GM18861 (cell line): ENCODE measurements around the gene SMIM38.
"Not testable (repeated sequence)": the region's sequence is repeated elsewhere in the genome, so short reads cannot be mapped to it uniquely, and the experiment has no call there.

Experiments used
- ATAC-seq: cut with Tn5 transposase; IDR thresholded peaks from one replicate; pipeline ENCODE4 v1.9.1; 2021; ENCODE audit not compliant: unreplicated experiment

Gene SMIM38

DNA sequence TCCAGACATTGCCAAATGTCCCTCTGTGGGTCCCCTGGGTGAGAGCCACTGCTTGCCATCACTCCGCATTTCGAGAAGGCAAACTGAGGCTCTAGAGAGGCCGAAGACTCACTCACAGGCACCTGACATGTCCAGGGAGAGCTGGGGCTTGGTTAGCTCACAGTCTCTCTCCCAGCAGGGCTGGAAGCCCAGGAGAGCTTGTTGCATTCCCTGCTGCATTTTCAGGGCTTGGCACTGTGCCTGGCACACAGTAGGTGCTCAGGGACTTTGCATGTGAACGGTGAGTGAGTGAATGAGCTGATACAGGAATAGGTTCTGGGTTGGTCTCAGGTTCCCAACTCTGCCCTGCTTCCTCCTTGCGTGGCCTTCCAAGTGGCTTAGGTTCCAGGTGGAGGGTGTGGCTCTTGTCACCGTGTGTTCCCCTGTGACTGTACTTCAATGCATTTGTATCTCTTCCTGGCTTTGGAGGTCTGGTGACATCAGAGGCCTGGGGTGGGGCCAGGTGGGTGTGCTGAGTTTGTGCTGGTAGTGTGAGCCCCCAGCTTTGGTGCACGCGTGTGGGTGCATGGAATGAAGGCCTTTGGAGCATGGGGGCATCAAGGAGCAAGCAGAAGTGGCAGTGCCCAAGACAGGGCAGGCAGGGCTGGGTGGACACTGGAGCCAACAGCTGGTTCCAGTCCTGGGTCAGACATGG, 18.4 kb upstream of the SMIM38 start:
- ATAC-seq: no peak

DNA sequence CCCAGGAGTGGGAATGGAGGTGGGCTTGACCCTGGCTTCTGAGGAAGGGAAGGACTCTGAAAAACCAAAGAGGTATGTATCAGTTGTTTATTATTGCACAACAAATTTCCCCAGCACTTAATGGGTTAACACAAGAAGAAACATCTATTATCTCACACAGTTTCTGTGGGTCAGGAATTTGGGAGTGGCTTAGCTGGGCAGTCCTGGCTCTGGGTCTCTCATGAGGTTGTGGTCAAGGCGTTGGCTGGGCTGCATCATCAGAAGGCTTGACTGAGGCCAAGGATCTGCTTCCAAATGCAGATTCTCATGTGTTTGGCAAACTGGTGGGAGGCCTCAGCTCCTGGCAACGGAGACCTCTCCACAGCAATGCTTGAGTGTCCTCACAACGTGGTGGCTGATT, 17.5 kb upstream of the SMIM38 start:
- no peak for ATAC-seq

DNA sequence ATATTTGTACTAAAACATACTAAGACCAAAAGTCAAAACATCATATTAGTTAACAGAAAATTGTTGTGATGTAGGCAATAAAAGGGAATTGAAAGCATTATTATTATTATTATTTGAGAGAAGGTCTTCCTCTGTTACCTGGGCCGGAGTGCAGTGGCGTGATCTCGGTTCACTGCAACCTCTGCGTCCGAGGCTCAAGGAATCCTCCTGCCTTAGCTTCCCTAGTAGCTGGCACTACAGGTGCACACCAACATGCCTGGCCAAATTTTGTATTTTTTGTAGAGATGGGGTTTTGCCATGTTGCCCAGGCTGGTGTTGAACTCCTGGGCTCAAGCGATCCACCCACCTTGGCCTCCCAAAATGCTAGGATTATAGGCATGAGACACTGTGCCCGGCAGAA, 15.6 kb upstream of the SMIM38 start:
- ATAC-seq: not testable (repeated sequence)

GRCh38 chr11:69140635-69141034, 15.1 kb upstream of the SMIM38 start:
- no peak for ATAC-seq

DNA sequence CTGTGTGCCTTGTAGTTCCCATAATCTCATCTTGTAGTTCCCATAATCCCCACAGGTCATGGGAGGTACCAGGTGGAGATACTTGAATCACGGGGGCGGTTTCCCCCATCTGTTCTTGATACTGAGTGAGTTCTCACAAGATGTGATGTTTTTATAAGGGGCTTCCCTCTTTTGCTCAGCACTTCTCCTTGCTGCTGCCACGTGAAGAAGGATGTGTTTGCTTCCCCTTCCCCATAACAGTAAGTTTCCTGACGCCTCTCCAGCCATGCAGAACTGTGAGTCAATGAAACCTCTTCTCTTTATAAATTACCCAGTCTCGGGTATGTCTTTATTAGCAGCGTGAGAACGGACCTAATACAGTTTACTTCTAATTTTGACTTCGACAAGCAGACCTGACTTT, 14.0 kb upstream of the SMIM38 start:
- ATAC-seq: no peak

GRCh38 chr11:69142895-69143294, 12.8 kb upstream of the SMIM38 start:
- no peak for ATAC-seq

DNA sequence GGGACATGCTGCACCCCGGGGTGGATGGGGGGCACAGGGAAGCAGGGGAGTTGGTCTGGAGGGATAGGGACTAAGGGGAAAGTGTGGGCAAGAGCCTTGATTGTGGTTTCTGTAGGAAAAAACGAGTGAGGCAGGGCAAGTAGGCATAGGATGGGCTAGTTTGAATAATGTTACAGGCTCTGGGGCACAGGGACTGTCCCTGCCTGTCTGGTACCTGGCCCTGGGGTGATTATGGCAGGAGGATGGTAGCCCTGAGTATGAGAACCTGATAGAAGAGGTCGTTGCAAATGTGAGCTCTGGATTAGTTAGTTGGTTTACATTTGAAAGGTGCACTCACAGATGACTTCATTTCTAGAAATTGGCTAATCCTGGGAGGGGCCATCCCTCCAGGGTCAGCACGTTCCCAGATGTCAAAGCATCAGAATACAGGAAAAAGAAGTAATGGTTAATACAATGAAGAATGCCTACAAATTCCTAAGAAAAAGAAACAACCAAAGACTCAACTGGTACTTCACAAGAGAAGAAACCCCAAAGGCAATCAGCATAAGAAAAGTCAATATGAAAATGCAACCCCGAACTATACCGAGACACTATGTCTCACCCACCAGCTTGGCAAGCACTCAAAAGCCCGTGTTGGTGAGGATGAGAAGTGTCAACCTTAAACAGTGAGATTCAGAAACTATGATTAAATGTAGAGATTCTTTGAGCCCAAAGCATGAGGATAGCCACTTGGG, 11.3 kb upstream of the SMIM38 start:
- ATAC-seq: no peak

- ATAC-seq: no peak
Measured at GRCh38 chr11:69145050-69145380, 10.7 kb upstream of the SMIM38 start.

DNA sequence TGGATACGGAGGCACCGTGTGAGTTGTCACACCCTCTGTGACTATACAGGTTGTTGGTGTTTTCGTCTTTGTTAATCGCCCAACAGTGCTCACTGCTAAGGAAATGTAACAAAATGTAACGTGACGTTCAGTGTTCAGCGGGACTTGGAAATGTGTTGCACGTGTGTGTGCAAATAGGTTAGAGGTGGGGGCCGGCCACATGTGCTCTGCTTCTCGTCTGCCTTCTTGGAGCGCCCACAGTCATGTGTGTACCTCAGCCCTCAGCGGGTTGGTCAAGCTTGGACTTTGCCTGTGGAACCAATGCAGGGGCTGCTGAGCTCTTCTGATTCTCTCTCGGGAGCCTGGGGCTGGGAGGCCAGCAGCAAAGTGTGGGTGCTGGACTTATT, 7.4 kb upstream of the SMIM38 start:
- ATAC-seq: no peak

DNA sequence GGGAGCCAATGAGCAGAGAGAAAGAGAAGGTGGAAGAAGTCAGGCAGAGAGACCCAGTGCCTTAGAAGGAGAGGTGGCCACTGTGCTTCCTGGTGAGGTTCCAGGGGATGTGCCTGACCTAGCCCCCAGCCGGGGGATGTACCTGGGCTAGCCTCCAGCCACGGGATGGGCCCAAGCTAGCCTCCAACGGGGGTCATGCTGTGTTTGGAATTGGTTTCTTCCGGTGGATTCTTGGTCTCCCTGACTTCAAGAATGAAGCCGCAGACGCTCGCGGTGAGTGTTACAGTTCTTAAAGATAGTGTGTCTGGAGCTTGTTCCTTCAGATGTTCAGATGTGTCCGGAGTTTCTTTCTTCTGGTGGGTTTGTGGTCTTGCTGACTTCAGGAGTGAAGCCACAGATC, 6.9 kb upstream of the SMIM38 start:
- no peak for ATAC-seq

DNA sequence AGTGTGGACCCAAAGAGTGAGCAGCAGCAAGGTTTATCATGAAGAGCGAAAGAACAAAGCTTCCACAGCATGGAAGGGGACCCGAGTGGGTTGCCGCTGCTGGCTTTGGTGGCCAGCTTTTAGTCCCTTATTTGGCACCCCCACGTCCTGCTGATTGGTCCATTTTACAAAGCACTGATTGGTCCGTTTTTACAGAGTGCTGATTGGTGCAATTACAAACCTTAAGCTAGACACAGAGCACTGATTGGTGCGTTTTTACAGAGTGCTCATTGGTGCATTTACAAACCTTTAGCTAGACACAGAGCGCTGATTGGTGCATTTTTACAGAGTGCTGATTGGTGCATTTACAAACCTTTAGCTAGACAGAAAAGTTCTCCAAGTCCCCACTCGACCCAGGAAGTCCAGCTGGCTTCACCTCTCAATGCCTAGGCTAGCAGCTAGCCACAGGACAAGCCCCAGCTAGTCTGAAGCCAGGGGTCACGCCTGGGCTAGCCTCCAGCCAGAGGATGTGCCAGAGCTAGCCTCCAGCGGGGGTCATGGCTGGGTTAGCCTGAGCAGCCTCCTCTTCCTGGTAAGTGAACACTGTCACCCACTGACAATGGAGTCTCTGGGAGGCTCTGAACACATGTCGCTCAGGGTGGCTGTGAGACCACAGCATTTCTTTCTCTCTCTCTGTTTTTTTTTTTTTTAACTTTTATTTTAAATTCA, 6.2 kb upstream of the SMIM38 start:
- not testable (repeated sequence) for ATAC-seq

- no peak for ATAC-seq
Measured at GRCh38 chr11:69150175-69150574, 5.6 kb upstream of the SMIM38 start.

DNA sequence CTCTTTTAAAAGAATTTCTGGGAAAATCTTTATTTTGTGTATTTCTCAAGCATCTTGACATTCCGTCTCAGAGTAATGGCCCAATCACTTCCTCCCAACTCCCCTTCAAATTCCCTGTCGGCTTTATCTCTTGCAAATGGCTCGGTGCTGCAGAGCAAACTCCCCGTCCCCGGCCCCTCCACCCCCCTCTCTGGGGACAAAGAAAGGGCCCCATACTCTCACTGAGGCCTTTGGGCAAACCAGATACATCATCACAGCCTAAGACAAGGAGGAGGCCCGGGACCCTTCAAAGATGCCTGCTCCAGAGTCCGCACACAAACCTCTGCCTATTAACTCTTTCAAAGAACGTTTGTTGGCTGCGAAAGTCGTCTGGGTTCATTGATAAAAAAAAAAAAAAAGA, 3.9 kb upstream of the SMIM38 start:
- no peak for ATAC-seq

DNA sequence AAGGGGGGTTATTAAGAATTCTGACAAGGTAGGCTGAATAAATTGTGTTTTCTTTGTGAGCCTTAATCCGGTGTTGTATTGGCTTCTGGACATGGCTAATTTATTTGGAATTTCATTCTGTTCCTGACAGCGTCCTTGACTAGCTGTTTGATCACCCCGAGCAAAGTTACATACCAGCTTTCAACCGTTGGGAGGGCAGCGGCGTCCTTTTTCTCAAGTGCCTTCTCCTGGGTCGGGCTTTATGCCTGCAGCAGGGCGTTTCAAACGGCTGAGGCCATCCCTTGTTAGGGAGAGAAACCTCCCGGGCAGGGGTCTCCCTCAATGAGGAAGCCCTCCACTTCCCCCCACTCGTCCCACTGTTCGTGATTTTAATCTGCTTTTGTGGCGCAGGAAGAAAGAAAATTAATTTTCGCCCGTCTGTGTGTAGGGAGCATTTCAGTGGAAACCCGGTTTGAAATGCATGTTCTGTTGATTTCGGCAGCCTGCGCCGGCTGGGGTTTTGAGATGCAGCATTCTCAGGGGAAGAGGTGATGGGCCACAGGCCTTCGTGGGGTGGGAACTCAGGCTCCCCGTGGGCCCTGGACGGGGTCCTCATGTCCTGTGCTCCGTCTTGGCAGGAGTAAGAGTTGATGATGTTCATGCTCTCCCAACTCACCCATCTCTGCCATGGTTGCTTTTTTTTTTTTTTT, 2.9 kb upstream of the SMIM38 start:
- no peak for ATAC-seq

- ATAC-seq: no peak
Measured at GRCh38 chr11:69153661-69154060, 2.1 kb upstream of the SMIM38 start.

GRCh38 chr11:69154211-69154913, 1.4 kb upstream of the SMIM38 start:
- ATAC-seq: no peak

DNA sequence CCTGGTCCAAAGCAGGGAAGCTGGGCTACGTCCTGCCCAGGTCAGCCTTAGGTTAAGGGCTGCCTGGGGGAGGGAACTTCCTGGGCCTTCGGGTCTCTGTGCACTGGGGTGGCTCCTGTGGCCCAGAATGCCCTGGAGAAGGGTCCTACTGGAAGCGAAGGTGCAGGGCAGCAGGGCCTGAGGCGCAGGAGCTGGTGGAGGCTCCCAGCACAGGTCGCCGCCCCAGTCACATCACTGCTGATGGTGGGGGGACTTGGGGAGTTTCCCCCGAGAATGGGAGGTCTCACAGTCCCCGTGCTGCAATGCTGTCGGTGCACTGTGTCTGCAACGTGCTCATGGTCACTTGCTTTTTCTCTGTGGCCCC, 815 bp upstream of the SMIM38 start:
- ATAC-seq: no peak

DNA sequence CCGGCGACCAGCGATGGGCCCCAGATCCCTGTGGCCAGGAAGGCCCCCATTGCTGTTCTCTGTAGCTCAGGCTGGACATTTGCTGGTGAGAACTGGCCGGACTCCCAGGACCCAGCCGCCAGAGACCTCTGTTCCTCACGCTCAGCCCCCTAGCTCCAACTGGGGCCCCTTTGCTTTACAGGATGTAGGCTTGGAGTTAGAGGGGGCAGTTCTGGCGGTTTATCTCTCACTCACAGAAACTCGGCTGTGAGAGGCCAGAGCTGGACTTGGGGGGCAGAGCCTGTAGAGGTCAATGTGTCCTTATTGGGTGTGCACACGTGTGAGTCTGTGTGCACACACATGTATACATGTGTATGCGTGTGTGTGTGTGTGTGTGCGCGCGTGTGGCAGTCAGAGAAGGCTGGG, 502 bp downstream of the SMIM38 start:
- no peak for ATAC-seq

DNA sequence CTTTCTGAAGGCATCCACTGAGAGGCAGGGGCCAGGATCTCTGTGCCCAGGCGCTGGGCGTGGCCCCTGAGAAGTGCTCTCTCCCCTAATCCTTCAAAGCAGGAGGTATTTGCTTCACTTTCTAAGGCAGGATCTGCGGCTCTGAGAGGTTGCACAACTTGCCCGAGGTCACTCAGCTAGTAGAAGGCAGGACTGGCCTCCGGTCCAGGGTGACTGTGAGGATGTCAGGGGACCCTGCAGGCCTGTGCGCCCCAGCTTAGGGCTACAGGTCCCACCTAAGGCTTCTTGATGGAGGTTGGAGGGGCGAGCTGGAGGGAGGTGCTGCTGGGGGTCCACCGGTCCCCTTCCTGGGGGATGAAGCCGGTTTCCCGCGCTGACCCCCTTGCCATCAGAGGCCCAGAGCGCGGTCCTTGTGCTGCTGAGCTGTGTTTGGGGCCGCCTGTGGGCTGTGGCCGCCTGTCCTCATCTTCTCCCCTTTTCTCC, 979 bp downstream of the SMIM38 start:
- ATAC-seq: no peak

- ATAC-seq: no peak
Measured at GRCh38 chr11:69157156-69157821, 1.6 kb downstream of the SMIM38 start.
